Measurements from ENCODE around the gene SPX. TPM values are rescaled to one million over a fixed set of nuclear protein-coding genes. Genes with fewer than 3 reads are reported as not detected.

SPX gene
- total RNA-seq, 1 donor from 2014 or later: not detected

GRCh38 chr12:21538061-21538653 is 12.1 kb downstream of the SPX start:
- DNase-seq (ENCODE audit: low read depth in 2 of 2): no peak

- no peak for DNase-seq (ENCODE audit: low read depth in 2 of 2)
Measured at GRCh38 chr12:21539797-21540196, 13.7 kb downstream of the SPX start.

- no peak for DNase-seq (ENCODE audit: low read depth in 2 of 2)
Measured at GRCh38 chr12:21541773-21542172, 15.7 kb downstream of the SPX start.

GRCh38 chr12:21542403-21542802 is 16.3 kb downstream of the SPX start:
- DNase-seq (ENCODE audit: low read depth in 2 of 2): no peak

DNA sequence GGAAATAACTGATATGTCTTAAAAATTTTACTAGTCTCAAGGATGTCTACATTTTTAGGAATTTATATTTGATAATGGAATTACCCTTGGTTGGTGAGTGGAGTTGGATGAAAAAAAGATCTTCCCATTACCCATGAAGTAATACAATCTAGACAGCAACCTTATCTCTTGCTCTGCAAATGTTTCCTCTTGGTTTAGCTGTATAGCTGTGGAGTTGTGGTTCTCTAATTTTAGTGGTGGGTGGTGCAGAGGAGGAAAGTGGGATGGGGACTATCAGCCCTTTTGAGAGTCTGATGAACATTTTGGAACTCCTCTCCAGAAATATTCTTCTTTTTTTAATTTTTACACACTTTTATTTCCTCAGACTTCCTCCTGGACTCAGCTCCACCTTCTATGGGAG is 17.1 kb downstream of the SPX start:
- no peak for DNase-seq (ENCODE audit: low read depth in 2 of 2)

GRCh38 chr12:21545557-21545956 is 19.5 kb downstream of the SPX start:
- DNase-seq (ENCODE audit: low read depth in 2 of 2): no peak

DNA sequence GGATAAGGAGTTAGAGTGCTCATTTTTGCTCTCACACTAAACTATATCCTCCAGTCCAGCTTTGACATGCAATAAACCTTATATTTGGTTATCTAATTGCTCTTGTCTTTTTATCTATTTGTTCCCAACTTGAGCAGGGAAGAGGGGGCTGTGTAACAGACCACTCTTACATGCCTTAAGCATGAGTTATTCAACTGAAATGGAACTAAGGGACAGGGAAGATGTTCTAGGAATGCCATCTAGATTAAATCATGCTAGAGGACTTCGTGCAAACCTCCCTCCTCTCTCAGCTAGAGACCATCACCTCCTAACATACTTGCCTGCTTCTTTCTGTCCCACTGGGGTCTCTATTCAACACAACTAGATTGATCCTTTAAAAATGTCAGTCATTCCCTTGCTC is 20.6 kb downstream of the SPX start:
- no peak for DNase-seq (ENCODE audit: low read depth in 2 of 2)

DNA sequence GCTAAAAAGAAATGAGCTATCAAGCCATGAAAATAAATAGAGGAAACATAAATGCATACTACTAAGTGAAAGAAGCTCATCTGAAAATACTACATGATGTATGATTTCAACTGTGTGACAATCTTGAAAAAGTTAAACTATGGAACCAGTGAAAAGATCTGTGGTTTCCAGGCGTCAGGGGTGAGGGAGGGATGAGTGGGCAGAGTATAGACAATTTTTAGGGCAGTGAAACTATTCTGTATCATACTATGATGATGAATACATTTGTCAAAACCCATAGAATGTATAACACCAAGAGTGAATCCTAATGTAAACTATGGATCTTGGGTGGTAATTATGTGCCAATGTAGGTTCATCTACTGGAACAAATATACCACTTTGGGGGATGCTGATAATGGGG is 21.3 kb downstream of the SPX start:
- DNase-seq (ENCODE audit: low read depth in 2 of 2): no peak

DNA sequence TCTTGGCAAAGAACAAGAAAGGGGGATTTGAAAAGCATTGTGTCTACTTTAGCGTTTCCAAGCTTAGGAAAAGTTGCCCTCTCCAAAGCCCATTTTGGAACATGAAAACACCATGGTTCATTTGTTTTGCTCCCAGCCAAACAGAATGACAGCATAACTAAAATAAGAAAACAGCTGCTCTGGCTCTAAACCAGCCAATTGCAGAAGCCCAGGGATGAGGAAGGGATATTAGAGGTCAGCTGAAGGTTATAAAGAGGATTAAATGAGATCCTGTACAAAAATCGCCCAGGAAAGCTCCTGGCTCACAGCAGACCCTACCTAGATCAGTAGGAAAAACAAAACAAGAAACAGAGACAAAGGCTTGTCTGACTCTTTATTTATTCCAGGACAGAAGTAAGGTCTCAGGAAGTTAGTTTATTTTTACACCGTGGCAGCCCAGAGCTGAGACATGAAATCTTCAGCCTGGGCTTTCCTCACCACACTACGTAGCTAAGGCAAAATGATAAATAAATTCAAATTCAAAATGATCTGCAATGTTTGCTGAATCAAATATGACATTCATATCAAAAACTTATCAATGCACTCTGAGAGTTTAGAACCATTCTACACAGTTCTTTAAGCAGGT is 25.9 kb downstream of the SPX start:
- DNase-seq (ENCODE audit: low read depth in 2 of 2): peak; percentile 6

- DNase-seq (ENCODE audit: low read depth in 2 of 2): no peak
Measured at GRCh38 chr12:21552635-21553328, 26.7 kb downstream of the SPX start.

- DNase-seq (ENCODE audit: low read depth in 2 of 2): no peak
Measured at GRCh38 chr12:21553329-21553675, 27.2 kb downstream of the SPX start.

DNA sequence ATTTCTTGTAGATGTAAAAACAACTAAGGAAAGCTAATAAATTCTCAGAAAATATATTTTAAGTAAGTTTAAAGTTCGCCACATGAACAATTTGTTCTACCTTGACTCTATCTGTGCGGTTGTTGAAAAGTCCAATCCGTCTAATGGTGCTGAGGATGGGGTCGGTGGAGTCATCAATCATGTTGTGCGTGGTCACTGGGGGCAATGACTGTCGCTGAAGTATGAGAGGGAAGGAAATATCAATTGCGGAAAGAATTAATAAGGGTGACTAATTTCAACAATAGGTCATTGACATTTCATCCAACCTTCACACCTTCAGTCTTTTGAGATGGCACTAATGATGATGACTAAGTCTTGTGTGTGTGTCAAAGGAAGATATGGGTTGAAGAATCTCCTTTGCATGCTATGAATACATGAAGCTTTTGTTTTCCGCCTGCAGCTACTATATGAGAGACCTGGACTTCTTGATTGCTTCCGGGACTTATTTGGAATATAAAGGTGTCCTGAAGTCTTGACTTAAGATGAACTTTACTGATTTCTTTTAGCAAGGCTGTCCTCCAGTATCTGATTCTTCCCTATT is 32.1 kb downstream of the SPX start:
- no peak for DNase-seq (ENCODE audit: low read depth in 2 of 2)

DNA sequence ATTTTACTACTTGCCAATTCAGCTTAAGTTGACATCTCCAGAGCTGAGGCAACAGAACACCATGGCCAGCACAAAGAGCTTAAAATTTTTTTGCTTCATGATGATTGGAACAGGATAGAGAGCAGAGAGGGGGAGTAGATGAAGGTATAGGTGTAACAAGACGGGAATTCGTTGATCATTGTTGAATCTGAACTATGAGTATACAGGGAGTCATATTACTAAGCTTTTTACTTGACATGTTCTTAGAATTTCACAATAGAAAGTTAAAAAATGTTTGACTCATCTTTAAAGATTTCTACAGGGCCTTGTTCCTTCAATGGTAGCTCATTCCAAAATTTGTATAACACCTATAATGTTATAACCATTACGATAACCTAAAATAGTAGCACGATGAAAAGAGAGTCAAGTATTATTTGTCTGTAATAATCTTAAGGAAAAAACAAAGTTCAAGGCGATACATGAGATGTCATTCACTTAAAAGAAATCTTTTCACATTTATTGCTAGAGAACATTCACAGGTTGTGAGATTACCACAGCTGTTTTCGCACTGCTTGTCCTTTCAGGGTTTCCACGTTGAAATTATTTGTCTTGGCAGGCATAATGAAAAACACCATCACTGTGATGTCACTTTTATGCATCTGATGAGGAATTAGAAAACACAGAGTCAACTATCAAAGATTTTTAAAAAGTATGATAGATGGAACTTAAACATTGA is 33.9 kb downstream of the SPX start:
- peak; percentile 46 to 79 for DNase-seq (ENCODE audit: low read depth in 2 of 2)

DNA sequence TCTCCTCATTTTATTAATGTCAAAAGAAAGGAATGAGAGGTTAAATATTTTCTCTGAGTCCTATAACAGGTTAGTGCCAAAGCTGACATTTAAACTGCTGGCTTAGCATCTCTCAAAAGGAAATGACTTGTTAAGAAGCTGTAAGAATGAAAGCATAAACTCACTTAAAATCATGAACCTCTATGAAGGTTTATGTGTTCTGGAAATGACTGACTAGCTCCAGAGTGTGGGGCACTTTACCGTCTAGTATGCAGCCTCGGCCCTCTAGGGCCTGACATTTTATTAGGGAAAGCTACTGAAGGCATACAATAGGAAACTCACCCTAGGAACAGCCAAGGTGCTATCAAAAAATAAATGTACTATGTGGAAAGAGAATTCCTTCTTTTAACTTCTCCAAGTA is 35.1 kb downstream of the SPX start:
- no peak for DNase-seq (ENCODE audit: low read depth in 2 of 2)

GRCh38 chr12:21562859-21563258 is 36.8 kb downstream of the SPX start:
- no peak for DNase-seq (ENCODE audit: low read depth in 2 of 2)

DNA sequence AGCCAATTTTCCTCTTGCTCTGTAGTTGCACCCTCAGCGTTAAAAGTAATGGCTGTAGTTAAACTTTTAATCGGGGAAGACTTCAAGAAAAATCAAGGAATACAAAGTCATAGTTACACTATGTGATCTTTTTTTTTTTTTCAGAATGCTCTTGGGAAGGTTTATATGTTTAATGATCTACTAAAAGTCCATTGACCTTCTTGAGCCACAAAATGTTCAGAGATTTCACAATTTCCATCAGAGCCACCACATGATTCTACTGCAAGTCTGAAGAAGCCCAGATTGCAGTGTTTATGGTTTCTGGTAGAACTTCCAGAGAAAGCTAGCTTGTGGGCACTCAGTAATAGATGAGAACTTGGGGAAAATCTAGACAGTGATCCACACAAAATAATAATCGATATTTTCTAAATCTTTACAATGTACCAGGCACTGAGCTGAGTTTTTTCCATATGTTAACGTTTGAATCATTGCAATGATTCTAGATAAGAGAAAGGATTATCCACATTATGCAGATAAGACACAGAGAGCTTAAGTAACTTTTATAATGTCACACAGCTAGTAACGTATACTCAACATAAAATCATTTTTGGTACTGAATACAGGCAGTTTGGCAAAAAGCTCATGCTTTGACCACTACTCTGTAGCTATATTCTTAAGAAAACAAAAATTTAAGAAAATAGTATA is 40.3 kb downstream of the SPX start:
- DNase-seq (ENCODE audit: low read depth in 2 of 2): no peak

DNA sequence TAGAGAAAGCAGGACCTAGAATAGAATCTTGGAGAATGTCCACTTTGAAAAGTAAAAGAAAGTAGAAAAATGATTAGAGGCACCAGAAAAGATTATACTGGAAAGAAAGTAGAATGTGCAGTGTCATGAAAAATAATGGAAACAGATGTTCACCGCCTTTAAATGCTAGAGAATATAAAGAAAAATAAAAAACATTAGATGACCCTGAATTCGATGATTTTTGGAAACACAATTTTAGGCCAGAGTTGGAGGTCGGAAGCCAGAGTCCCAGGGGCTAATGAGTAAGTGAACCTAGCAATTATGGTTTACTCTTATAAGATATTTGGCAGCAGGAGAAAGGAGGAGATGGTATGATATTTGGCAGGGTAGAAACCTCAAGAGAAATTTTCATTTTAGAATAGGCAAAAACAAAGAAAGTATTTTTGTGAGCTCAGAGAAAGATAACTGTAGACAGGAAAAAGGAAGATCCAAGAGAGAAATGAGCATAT is 40.9 kb downstream of the SPX start:
- no peak for DNase-seq (ENCODE audit: low read depth in 2 of 2)

DNA sequence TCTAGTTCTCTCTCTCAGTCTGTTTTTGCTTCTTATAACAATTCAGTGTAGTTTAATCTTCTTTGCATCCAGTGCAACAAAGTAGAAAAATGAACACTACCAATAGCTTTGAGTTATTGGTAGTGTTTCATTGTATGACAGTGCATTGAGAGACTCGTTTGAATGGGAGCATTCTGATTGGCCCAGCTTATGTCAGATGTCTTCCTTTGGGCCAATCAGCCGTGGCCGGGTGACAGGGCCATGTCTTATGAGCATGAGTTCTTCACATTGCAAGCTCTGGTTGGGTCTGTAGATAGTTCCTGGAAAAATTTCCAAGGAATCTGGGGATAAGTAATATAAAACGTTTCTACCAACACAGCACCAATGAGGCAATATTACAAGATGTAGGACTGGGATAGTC is 42.0 kb downstream of the SPX start:
- DNase-seq (ENCODE audit: low read depth in 2 of 2): no peak

DNA sequence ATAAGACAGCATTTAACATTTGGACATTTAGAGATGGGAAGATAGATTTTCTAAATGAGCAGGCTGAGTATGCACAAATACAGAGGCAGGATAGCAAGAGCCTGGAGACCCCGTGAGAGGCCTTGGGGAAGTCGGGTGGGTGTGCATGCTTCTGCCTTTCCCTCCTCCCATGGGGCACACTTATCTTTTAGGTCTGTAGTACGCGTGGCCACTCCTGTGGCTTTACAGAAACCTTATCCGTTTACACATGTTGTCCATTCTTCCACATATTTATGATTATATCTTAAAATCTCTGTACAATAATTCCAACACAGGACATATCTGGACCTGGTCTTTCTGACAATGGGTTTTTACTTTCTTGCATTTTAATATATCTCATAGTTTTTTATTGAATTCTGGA is 45.0 kb downstream of the SPX start:
- DNase-seq (ENCODE audit: low read depth in 2 of 2): no peak

- no peak for DNase-seq (ENCODE audit: low read depth in 2 of 2)
Measured at GRCh38 chr12:21573733-21574358, 47.8 kb downstream of the SPX start.

GRCh38 chr12:21576431-21576830 is 50.3 kb downstream of the SPX start:
- no peak for DNase-seq (ENCODE audit: low read depth in 2 of 2)

All from lung microvascular endothelial cell (primary cell).